Lung (tissue), 12 donors: ENCODE data around the gene DCLRE1C. TPM values are rescaled to one million over a fixed set of nuclear protein-coding genes. Genes with fewer than 3 reads are reported as not detected.

Experiments used
- ATAC-seq: fragments of 200-7000 bp; cut with Tn5 transposase; one replicate; pipeline ENCODE4 v1.9.1; 2020; ENCODE audit warnings: moderate number of reproducible peaks; ENCODE audit not compliant: insufficient read depth, low FRiP score
- DNase-seq, 3 donors: peaks; one replicate each; pipeline ENCODE4 v3.0.0-alpha.2; 2013 to 2017
- H3K27ac ChIP-seq, 2 donors: one replicate each; pipeline ENCODE4 v1.5.1; 2013; ENCODE audit warnings: mild to moderate bottlenecking in 2 of 2, moderate library complexity in 2 of 2, control low read depth in 1 of 2, inconsistent platforms in 1 of 2, low read depth in 1 of 2, low read length in 1 of 2
- H3K27me3 ChIP-seq, 3 donors: one replicate each; pipeline ENCODE4 v1.5.1; 2013; ENCODE audit warnings: low read length in 2 of 3; ENCODE audit not compliant: control insufficient read depth in 3 of 3, insufficient read depth in 3 of 3
- H3K36me3 ChIP-seq, 4 donors: one replicate each; pipeline ENCODE4 v1.5.1; 2013; ENCODE audit warnings: low read length in 4 of 4, mild to moderate bottlenecking in 1 of 4, moderate library complexity in 1 of 4; ENCODE audit not compliant: control insufficient read depth in 4 of 4, insufficient read depth in 4 of 4
- H3K4me1 ChIP-seq, 5 donors: one replicate each; pipeline ENCODE4 v1.5.1; 2013; ENCODE audit warnings: low read length in 5 of 5, mild to moderate bottlenecking in 2 of 5, moderate library complexity in 1 of 5; ENCODE audit not compliant: control insufficient read depth in 5 of 5, insufficient read depth in 5 of 5
- H3K4me3 ChIP-seq: one replicate; pipeline ENCODE4 v1.5.1; 2013; ENCODE audit warnings: mild to moderate bottlenecking, control low read depth, moderate library complexity
- H3K9ac ChIP-seq, 2 donors: one replicate each; pipeline ENCODE4 v1.5.1; 2013; ENCODE audit warnings: low read length in 2 of 2, control low read depth in 1 of 2; ENCODE audit not compliant: insufficient read depth in 1 of 2
- H3K9me3 ChIP-seq, 4 donors: one replicate each; pipeline ENCODE4 v1.5.1; 2013; ENCODE audit warnings: low read length in 3 of 4, mild to moderate bottlenecking in 1 of 4, moderate library complexity in 1 of 4; ENCODE audit not compliant: control insufficient read depth in 4 of 4, insufficient read depth in 3 of 4
- CTCF ChIP-seq: IDR thresholded peaks from 2 replicates; pipeline ENCODE4 v1.5.1; 2012; ENCODE audit warnings: mild to moderate bottlenecking; ENCODE audit errors: control extremely low read depth, extremely low read depth
- WGBS, 2 donors: extraction: QIAGEN DNeasy Blood & Tissue Kit; methylation state at CpG; one replicate each; pipeline ENCODE4 v1.1.7; 2013; 5-methylcytosine and 5-hydroxymethylcytosine counted together
- polyA plus RNA-seq, 2 donors: library from polyadenylated mRNA; stranded (reverse); fragments of 200-250 nt; gene quantifications; one replicate each; pipeline ENCODE4 v1.2.1, GENCODE V29; 2013
- total RNA-seq, 2 donors: library from RNA; depleted of rRNA in 1 of 2; stranded (reverse); fragments of >200 nt in 1 of 2; gene quantifications; one replicate each; pipeline ENCODE4 v1.2.1, GENCODE V29; 2014 to 2021
- donor health status: control.
- donor health status: control.
- donor health status: Bipolar disorder and iron deficiency.
- donor health status: healthy.
- donor health status: DM: yes; HTN: yes; CAD: no.

Gene DCLRE1C
- total and polyA plus RNA-seq, 4 donors, result 3.0 to 14.9 (median 7.7) TPM

DNA sequence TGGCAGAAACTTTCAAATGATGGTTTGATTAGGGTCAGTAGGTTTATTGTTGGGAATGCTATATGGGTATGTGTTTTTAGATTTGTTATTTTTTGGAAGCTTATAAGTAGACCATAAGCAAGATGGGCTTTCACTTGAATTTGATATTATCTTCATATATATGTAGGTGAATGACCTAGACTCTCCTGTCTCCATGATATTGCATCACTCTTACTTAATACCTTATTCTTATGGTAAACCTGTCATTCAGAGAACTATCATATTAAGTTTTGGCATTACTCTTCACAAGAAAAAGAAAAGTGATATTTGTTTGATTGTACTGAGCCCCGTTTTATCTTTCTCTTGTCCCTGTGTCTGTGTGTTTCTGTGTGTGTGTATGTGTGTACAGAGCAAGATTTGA is 98.4 kb downstream of the DCLRE1C start:
- H3K4me3 ChIP-seq, result no peak overlapping the region
- H3K36me3 ChIP-seq, result peaks cover 0 to 23% (median 9%) of the 10 kb centered on the region in 4 donors
- no peaks in the 10 kb centered on the region for H3K4me1 ChIP-seq
- WGBS, 2 donors, result 88 to 97% methylated on average over 1 of the region's 1 CpG
- no peak for TF ChIP-seq CTCF
- H3K27ac ChIP-seq, result no peak overlapping the region
- no peaks in the 10 kb centered on the region for H3K9me3 ChIP-seq
- no peak for ATAC-seq
- no peaks in the 10 kb centered on the region for H3K27me3 ChIP-seq
- H3K9ac ChIP-seq, result no peak overlapping the region
- no peak for DNase-seq

GRCh38 chr10:14852236-14852635 is 101.7 kb downstream of the DCLRE1C start:
- H3K36me3 ChIP-seq, result peaks cover 0 to 21% (median 10%) of the 10 kb centered on the region in 4 donors

More at GRCh38 chr10:14852236-14852635, 101.7 kb downstream of the DCLRE1C start:
- Histone ChIP-seq H3K27ac (no peak overlapping the region), H3K9me3 (no peaks in the 10 kb centered on the region), H3K27me3 (no peaks in the 10 kb centered on the region), H3K9ac (no peak overlapping the region), H3K4me1 (no peaks in the 10 kb centered on the region), H3K4me3 (no peak overlapping the region)
- ATAC-seq (no peak), DNase-seq (no peak)
- TF ChIP-seq CTCF, result no peak
- WGBS, 2 donors, result 83 to 91% methylated on average over 3 of the region's 3 CpGs

Other genes starting within 250 kb of the DCLRE1C start
- gene FAM107B, start 179.2 kb downstream of the DCLRE1C start, total RNA-seq, result 10 to 100 TPM; 80.7 to 85.4 TPM
- gene FAM107B, start 179.2 kb downstream of the DCLRE1C start, polyA plus RNA-seq, result 10 to 100 TPM; 38.4 to 57.1 TPM
- 1 to 10 TPM; 2.1 to 3.1 TPM for gene CDNF, start 116.1 kb downstream of the DCLRE1C start, total RNA-seq
- 1 to 10 TPM in 1 of 2 donors, under 1 TPM in 1; 0.60 to 1.7 TPM for gene CDNF, start 116.1 kb downstream of the DCLRE1C start, polyA plus RNA-seq
- 10 to 100 TPM; 11.1 to 13.6 TPM for gene HSPA14, start 115.8 kb downstream of the DCLRE1C start, total RNA-seq
- gene HSPA14, start 115.8 kb downstream of the DCLRE1C start, polyA plus RNA-seq, result 10 to 100 TPM; 11.5 to 12.5 TPM
- 10 to 100 TPM in 1 of 2 donors, 1 to 10 TPM in 1; 9.4 to 17.2 TPM for gene MSANTD7, start 115.8 kb downstream of the DCLRE1C start, total RNA-seq
- 1 to 10 TPM; 2.2 to 4.8 TPM for gene MSANTD7, start 115.8 kb downstream of the DCLRE1C start, polyA plus RNA-seq
- gene SUV39H2, start 75.2 kb downstream of the DCLRE1C start, total RNA-seq, result 1 to 10 TPM; 6.9 to 7.7 TPM
- gene SUV39H2, start 75.2 kb downstream of the DCLRE1C start, polyA plus RNA-seq, result 1 to 10 TPM; 2.6 to 3.8 TPM
- gene MEIG1, start 5.3 kb upstream of the DCLRE1C start, total RNA-seq, result 1 to 10 TPM; 1.2 to 3.5 TPM
- 1 to 10 TPM; 1.0 to 1.5 TPM for gene MEIG1, start 5.3 kb upstream of the DCLRE1C start, polyA plus RNA-seq
- 1 to 10 TPM in 1 of 2 donors, not detected in 1; 4.6 TPM for gene OLAH, start 89.8 kb upstream of the DCLRE1C start, total RNA-seq
- 10 to 100 TPM in 1 of 2 donors, under 1 TPM in 1; 0.49 to 20.6 TPM for gene OLAH, start 89.8 kb upstream of the DCLRE1C start, polyA plus RNA-seq
- 1 to 10 TPM; 1.9 to 4.0 TPM for gene ACBD7, start 134.7 kb upstream of the DCLRE1C start, total RNA-seq
- under 1 TPM; 0.19 to 0.35 TPM for gene ACBD7, start 134.7 kb upstream of the DCLRE1C start, polyA plus RNA-seq
- gene RPP38, start 143.3 kb upstream of the DCLRE1C start, total RNA-seq, result 10 to 100 TPM; 10.2 to 17.0 TPM
- gene RPP38, start 143.3 kb upstream of the DCLRE1C start, polyA plus RNA-seq, result 10 to 100 TPM; 19.3 to 25.5 TPM
- gene NMT2, start 214.6 kb upstream of the DCLRE1C start, total RNA-seq, result 10 to 100 TPM in 1 of 2 donors, 1 to 10 TPM in 1; 9.2 to 20.0 TPM
- 1 to 10 TPM; 3.5 to 3.6 TPM for gene NMT2, start 214.6 kb upstream of the DCLRE1C start, polyA plus RNA-seq